T-cell (primary cell): ENCODE data around the gene SLC47A1. TPM values are rescaled to one million over a fixed set of nuclear protein-coding genes. Genes with fewer than 3 reads are reported as not detected.
"Not testable (repeated sequence)": the region's sequence is repeated elsewhere in the genome, so short reads cannot be mapped to it uniquely, and the experiment has no call there.

Experiments
- ATAC-seq, 4 experiments: fragments of 200-7000 bp in 3 of 4; fragments of 150-1000 bp in 1 of 4; cut with Tn5 transposase; replicated peaks in 1 of 4; 1 replicate in 3 of 4; 2 replicates in 1 of 4; pipeline ENCODE4 v1.10.0; 2021; ENCODE audit warnings: moderate library complexity in 3 of 4, mild to moderate bottlenecking in 2 of 4, moderate number of reproducible peaks in 1 of 4
- CTCF ChIA-PET, 2 donors: fragments of 300-600 bp; sonication (Branson Sonifier 250); formaldehyde crosslinking; loops; one replicate each; lab custom pipeline; 2022; ENCODE audit warnings: antibody characterized with exemption in 2 of 2; lab: Charles Lee
- POLR2A ChIA-PET, 2 donors: fragments of 300-600 bp; sonication (Branson Sonifier 250); formaldehyde crosslinking; loops; one replicate each; lab custom pipeline; 2022; ENCODE audit warnings: antibody characterized with exemption in 2 of 2; lab: Charles Lee
- DNase-seq, 35 experiments: peaks; one replicate each; pipeline versions ENCODE4 v3.0.0 to v3.0.0-alpha.2; 2013 to 2023
- H3K27ac ChIP-seq: one replicate; pipeline ENCODE4 v1.5.1; 2013; ENCODE audit warnings: low read length
- H3K27me3 ChIP-seq, 2 experiments: replicated peaks in 1 of 2; 1 replicate in 1 of 2; 2 replicates in 1 of 2; pipeline versions ENCODE4 v1.6.1 to v1.7.0; 2013; ENCODE audit warnings: low read length in 1 of 2, mixed read lengths in 1 of 2; ENCODE audit not compliant: control insufficient read depth in 2 of 2, insufficient read depth in 2 of 2; ENCODE audit errors: extremely low read depth in 1 of 2
- H3K36me3 ChIP-seq, 2 donors: 1 replicate in 1 of 2; 2 replicates in 1 of 2; pipeline versions ENCODE4 v1.6.1 to v1.7.0; 2013; ENCODE audit warnings: low read length in 1 of 2; ENCODE audit not compliant: control insufficient read depth in 2 of 2, insufficient read depth in 1 of 2; ENCODE audit errors: extremely low read depth in 1 of 2
- H3K4me1 ChIP-seq, 2 experiments: 1 replicate in 1 of 2; 2 replicates in 1 of 2; pipeline versions ENCODE4 v1.6.1 to v1.7.0; 2013; ENCODE audit warnings: low read length in 2 of 2, mixed read lengths in 1 of 2; ENCODE audit not compliant: insufficient read depth in 2 of 2, control insufficient read depth in 1 of 2; ENCODE audit errors: extremely low read depth in 1 of 2
- H3K4me3 ChIP-seq, 2 donors: 1 replicate in 1 of 2; 2 replicates in 1 of 2; pipeline versions ENCODE4 v1.5.1 to v1.7.0; 2013; ENCODE audit warnings: mild to moderate bottlenecking in 2 of 2, low read length in 1 of 2, moderate library complexity in 1 of 2; ENCODE audit not compliant: control insufficient read depth in 1 of 2; ENCODE audit errors: extremely low read depth in 1 of 2
- H3K9me3 ChIP-seq: 2 replicates; pipeline ENCODE4 v1.7.0; 2013
- H3K27ac Mint-ChIP-seq, 2 donors: one replicate each; pipeline ENCODE4 v1.8.0; 2020 to 2021; ENCODE audit warnings: mild to moderate bottlenecking in 2 of 2, mixed read lengths in 2 of 2
- H3K27me3 Mint-ChIP-seq, 2 donors: one replicate each; pipeline ENCODE4 v1.8.0; 2021 to 2022; ENCODE audit warnings: mixed read lengths in 2 of 2
- H3K36me3 Mint-ChIP-seq: one replicate; pipeline ENCODE4 v1.8.0; 2021; ENCODE audit warnings: mixed read lengths
- H3K4me1 Mint-ChIP-seq, 3 donors: one replicate each; pipeline ENCODE4 v1.8.0; 2020 to 2022; ENCODE audit warnings: mixed read lengths in 3 of 3, mild to moderate bottlenecking in 1 of 3
- H3K4me3 Mint-ChIP-seq, 3 donors: one replicate each; pipeline ENCODE4 v1.8.0; 2020 to 2022; ENCODE audit warnings: mild to moderate bottlenecking in 3 of 3, mixed read lengths in 3 of 3, moderate library complexity in 3 of 3
- H3K9me3 Mint-ChIP-seq, 3 donors: one replicate each; pipeline ENCODE4 v1.8.0; 2020 to 2022; ENCODE audit warnings: mixed read lengths in 3 of 3
- WGBS: methylation state at CpG from one replicate; pipeline ENCODE4 v1.1.5; 2013; ENCODE audit warnings: missing lambda C conversion rate; ENCODE audit not compliant: insufficient coverage; 5-methylcytosine and 5-hydroxymethylcytosine counted together
- total RNA-seq, 35 experiments: library from RNA in 6 of 35; stranded (reverse) in 6 of 35; fragments of 120-200 nt in 1 of 35; gene quantifications; one replicate each; pipeline versions ENCODE4 v1.2.1 to v1.2.4 and lab custom pipeline; 2013 to 2026

SLC47A1 gene
- total RNA-seq, 5 donors from 2014 or later (not counting 1 experiment from before 2014, with no cell fraction given) = 0.10 to 0.66 (median 0.31) TPM; not detected in 1

DNA sequence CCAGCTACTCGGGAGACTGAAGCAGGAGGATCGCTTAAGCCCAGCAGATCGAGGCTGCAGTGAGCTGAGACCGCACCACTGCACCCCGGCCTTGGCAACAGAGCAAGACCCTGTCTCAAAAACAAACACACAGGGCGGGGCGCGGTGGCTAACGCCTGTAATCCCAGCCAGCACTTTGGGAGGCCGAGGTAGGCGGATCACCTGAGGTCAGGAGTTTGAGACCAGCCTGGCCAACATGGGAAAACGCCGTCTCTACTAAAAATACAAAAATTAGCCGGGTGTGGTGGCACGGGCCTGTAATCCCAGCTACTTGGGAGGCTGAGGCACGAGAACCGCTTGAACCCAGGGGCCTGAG, 46.9 kb downstream of the SLC47A1 start:
- H3K27me3 Mint-ChIP-seq = peaks cover 25 to 38% of the 10 kb centered on the region in 2 donors
- H3K36me3 ChIP-seq, H3K4me3 ChIP-seq, CTCF ChIA-PET, DNase-seq, H3K4me1 Mint-ChIP-seq, POLR2A ChIA-PET, H3K4me1 ChIP-seq, H3K27ac ChIP-seq, H3K9me3 ChIP-seq, ATAC-seq, H3K36me3 Mint-ChIP-seq, H3K9me3 Mint-ChIP-seq, H3K27ac Mint-ChIP-seq: not testable (repeated sequence)
- 96% methylated on average over 14 of the region's 17 CpGs for WGBS
- peak overlapping the region in 1 of 3 donors; percentile 60 for H3K4me3 Mint-ChIP-seq
- peaks cover 3 to 45% of the 10 kb centered on the region in 2 experiments for H3K27me3 ChIP-seq

DNA sequence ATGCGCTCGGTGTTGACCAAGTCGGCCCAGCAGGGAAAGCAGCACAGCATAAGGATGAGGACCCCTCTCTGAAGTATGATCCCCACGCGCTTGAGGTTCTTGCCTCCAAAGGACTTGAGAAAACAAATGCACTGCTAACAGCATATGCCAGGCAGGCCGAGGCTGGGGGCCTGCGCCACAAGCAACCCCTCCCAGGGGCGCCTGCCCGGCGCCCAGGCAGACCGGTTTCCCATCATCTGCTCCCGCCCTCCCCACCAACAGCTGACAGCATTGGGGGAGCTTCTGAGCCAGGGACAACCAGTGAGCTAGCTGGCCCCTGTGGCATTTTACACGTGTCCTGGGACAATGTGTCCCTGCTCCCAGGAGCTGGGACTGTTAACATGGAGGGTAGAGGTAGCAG, 48.5 kb downstream of the SLC47A1 start:
- CTCF ChIA-PET = not testable (repeated sequence)
- peaks cover 25 to 38% of the 10 kb centered on the region in 2 donors for H3K27me3 Mint-ChIP-seq

DNA sequence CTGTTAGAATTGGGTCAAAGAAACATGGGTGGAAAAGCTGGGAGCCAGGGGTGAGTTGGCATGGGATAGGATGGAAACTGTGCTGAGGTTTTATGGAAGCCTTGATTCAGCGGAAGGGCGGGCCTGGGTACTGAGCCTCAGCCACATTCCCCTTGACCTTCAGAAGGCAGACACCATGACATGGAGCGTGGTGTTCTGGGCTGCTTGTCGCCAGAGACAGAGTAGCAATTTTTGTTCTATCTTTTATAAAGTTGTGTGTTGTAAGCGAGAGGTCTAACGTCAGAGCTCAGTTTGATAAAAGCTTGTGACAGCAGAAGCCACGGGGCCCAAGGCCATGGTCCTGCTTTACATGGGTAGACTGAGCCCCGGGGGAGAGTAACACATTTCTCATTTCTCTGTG, 50.2 kb downstream of the SLC47A1 start:
- Mint-ChIP-seq H3K9me3 (no peaks in the 10 kb centered on the region), H3K27ac (no peak overlapping the region)
- CTCF ChIA-PET = interaction anchor here in 1 of 2 donors (0.6 kb wide), 1 partner anchor 59 kb away, joined by 3 read pairs; no protein-coding TSS in a partner anchor

More for the DNA sequence above, 48.5 kb downstream of the SLC47A1 start:
- H3K27ac ChIP-seq, H3K36me3 Mint-ChIP-seq, DNase-seq, POLR2A ChIA-PET, H3K4me1 Mint-ChIP-seq, H3K9me3 ChIP-seq, H3K27ac Mint-ChIP-seq, H3K4me1 ChIP-seq, H3K36me3 ChIP-seq, H3K4me3 Mint-ChIP-seq, ATAC-seq, H3K4me3 ChIP-seq, H3K9me3 Mint-ChIP-seq: not testable (repeated sequence)
- WGBS = 71% methylated on average over 4 of the region's 13 CpGs
- H3K27me3 ChIP-seq = peaks cover 3 to 42% of the 10 kb centered on the region in 2 experiments

DNA sequence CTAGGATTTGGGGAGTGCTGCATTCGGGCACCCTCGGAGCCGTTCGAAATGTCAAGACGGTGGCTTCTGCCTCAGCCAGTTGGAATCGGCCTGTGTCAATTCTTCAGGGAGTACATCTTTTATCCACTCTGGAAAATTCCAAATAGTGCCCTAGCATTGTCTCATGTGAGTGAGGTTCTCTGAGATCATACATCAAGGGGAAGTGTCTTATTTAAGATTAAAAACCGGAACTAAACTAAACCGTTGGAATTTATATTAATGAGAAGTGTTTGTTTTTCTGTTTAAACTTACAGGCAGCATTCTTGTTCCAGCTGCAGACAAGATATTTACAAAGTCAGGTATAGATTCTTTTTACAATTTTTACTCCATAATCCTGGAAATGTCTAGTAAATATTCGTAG, 56.8 kb downstream of the SLC47A1 start:
- Histone ChIP-seq H3K27me3 (peaks cover 0 to 8% of the 10 kb centered on the region in 2 experiments), H3K9me3 (no peaks in the 10 kb centered on the region), H3K27ac (no peak overlapping the region), H3K4me1 (no peaks in the 10 kb centered on the region), H3K36me3 (no peaks in the 10 kb centered on the region), H3K4me3 (no peak overlapping the region)
- no peaks in the 10 kb centered on the region for H3K4me1 Mint-ChIP-seq
- POLR2A ChIA-PET = no interaction called here
- DNase-seq (no peak), ATAC-seq (no peak)
- H3K4me3 Mint-ChIP-seq = no peak overlapping the region
- H3K36me3 Mint-ChIP-seq = no peaks in the 10 kb centered on the region
- H3K27ac Mint-ChIP-seq = no peak overlapping the region
- WGBS = 100% methylated on average over 5 of the region's 9 CpGs
- H3K27me3 Mint-ChIP-seq = peaks cover 0 to 4% of the 10 kb centered on the region in 2 donors
- no peaks in the 10 kb centered on the region for H3K9me3 Mint-ChIP-seq
- CTCF ChIA-PET = no interaction called here

More for the DNA sequence above, 50.2 kb downstream of the SLC47A1 start:
- POLR2A ChIA-PET = interaction anchor here in 1 of 2 donors (0.7 kb wide), 1 partner anchor 9 kb away, joined by 6 read pairs; no protein-coding TSS in a partner anchor
- Mint-ChIP-seq H3K36me3 (no peaks in the 10 kb centered on the region), H3K27me3 (peaks cover 24 to 28% of the 10 kb centered on the region in 2 donors), H3K4me3 (no peak overlapping the region), H3K4me1 (peaks cover 0 to 3% (median 2%) of the 10 kb centered on the region in 3 donors)
- Histone ChIP-seq H3K4me1 (peaks cover 0 to 4% of the 10 kb centered on the region in 2 experiments), H3K36me3 (no peaks in the 10 kb centered on the region), H3K9me3 (no peaks in the 10 kb centered on the region), H3K27me3 (peaks cover 0 to 32% of the 10 kb centered on the region in 2 experiments), H3K27ac (no peak overlapping the region), H3K4me3 (no peak overlapping the region)
- DNase-seq (no peak), ATAC-seq (no peak)
- 94% methylated on average over 3 of the region's 8 CpGs for WGBS

DNA sequence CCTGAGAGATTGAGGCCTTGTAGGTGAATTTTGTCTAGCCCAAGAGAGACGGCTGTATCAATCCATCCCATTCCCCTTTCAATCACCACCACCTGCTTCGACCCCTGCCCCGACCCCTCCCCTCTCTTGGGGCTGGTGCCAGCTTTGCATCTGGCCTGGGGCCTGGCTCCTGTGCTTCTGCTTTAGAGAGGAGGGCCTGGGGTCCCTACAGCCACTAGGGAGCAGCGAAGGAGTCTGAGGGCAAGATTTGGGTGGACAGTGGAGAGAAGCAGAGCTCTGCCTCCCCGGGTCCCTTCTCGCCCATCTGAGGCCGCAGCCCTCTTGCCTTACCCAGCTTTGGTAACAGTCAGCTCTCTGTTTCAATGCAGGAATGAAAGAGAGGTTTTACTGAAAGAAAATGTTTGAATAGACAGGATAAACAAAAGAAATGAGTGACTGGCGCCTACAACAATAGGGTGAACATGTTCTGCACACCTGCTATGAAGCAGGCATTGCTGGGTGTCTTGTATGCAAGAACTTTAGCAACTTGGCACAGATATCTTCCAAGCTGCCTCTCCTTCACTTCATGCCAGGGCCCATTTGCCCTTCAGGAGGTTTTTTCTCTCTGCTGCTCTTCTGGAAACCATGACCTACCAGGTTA, 57.4 kb downstream of the SLC47A1 start:
- CTCF ChIA-PET = no interaction called here
- no peaks in the 10 kb centered on the region for H3K4me1 ChIP-seq
- Mint-ChIP-seq H3K9me3 (no peaks in the 10 kb centered on the region), H3K27ac (no peak overlapping the region), H3K36me3 (no peaks in the 10 kb centered on the region), H3K4me3 (no peak overlapping the region), H3K4me1 (no peaks in the 10 kb centered on the region), H3K27me3 (peaks cover under 1 to 4% of the 10 kb centered on the region in 2 donors)
- 83% methylated on average over 2 of the region's 8 CpGs for WGBS
- peaks cover 0 to 13% of the 10 kb centered on the region in 2 experiments for H3K27me3 ChIP-seq
- ATAC-seq (no peak), DNase-seq (no peak)
- no peaks in the 10 kb centered on the region for H3K36me3 ChIP-seq
- POLR2A ChIA-PET = no interaction called here
- H3K27ac ChIP-seq = no peak overlapping the region
- no peaks in the 10 kb centered on the region for H3K9me3 ChIP-seq
- H3K4me3 ChIP-seq = no peak overlapping the region

DNA sequence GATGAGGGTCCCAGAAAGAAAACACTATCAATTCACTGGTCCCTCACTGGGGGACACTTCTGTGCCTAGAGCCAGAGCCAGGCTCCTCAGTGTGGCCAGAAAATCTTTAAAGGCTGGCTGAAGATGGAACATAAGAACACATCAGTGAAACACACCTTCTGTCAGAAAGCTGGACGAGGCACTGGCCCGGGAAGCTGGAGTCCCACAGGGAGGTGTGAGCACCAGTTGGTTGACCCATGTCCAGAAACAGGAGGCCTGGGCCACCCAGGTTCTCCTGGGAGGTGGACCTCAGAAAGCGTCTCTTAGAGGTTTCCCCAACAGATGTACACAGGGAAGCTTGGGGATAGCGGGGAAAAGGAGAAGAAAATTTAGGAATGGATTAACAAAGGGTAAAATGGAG, 58.7 kb downstream of the SLC47A1 start:
- Mint-ChIP-seq H3K4me3 (no peak overlapping the region), H3K4me1 (no peaks in the 10 kb centered on the region), H3K9me3 (no peaks in the 10 kb centered on the region), H3K36me3 (no peaks in the 10 kb centered on the region), H3K27me3 (peaks cover 5 to 10% of the 10 kb centered on the region in 2 donors), H3K27ac (no peak overlapping the region)
- no peak overlapping the region for H3K4me3 ChIP-seq
- H3K4me1 ChIP-seq = no peaks in the 10 kb centered on the region
- POLR2A ChIA-PET = interaction anchor here in 1 of 2 donors (0.6 kb wide), 1 partner anchor 24 kb away, joined by 3 read pairs; no protein-coding TSS in a partner anchor
- peaks cover 0 to 20% of the 10 kb centered on the region in 2 experiments for H3K27me3 ChIP-seq
- H3K36me3 ChIP-seq = no peaks in the 10 kb centered on the region
- no peak for ATAC-seq
- H3K9me3 ChIP-seq = no peaks in the 10 kb centered on the region
- no peak overlapping the region for H3K27ac ChIP-seq
- WGBS = 97% methylated on average over 3 of the region's 4 CpGs
- no peak for DNase-seq
- CTCF ChIA-PET = no interaction called here
